Fibroblast of lung (primary cell): ENCODE data around the gene OST4.

Source experiments
- CTCF ChIP-seq, 2 donors: IDR thresholded peaks in 1 of 2; conservative IDR thresholded peaks in 1 of 2; 1 replicate in 1 of 2; 2 replicates in 1 of 2; pipeline ENCODE4 v1.5.1; 2011 to 2012; ENCODE audit warnings: low read length in 2 of 2, control low read depth in 1 of 2, inconsistent platforms in 1 of 2, low read depth in 1 of 2, mild to moderate bottlenecking in 1 of 2
- EZH2 ChIP-seq: IDR thresholded peaks from 2 replicates; pipeline ENCODE4 v1.5.1; 2012; ENCODE audit warnings: low read length, control low read depth, mild to moderate bottlenecking; ENCODE audit errors: missing control alignments

DNA sequence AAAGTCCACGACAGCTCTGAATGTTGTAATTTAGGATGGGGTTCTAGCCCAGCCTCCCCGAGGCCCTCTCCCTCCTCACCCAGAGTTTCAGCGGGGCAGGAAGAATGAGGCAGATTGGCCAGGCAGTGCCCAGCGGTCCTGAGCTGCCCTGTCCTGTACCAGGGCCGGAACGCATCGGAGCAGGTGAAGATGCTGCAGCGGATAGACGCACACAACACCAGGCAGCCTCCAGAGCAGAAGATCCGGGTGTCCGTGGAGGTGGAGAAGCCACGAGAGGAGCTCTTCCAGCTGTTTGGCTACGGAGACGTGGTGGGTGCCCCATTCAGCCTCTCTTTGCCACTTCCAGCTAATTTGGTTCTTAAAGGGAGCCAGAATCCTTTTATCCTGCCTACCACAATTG is 25.9 kb upstream of the OST4 start:
- TF ChIP-seq CTCF (conservative IDR thresholded peaks at IDR 0.05 in 1 of 2, IDR thresholded peaks at IDR 0.05 in 1 of 2; ENCODE audit: low read depth in 1 of 2, low read length in 2 of 2) (no peak), EZH2 (no peak)
